Epithelial cell of proximal tubule (primary cell): ENCODE measurements around the gene SECTM1. TPM values are rescaled to one million over a fixed set of nuclear protein-coding genes. Genes with fewer than 3 reads are reported as not detected.
A peak's percentile ranks its signal among the peaks of the same experiment; 100 is the strongest.

Source experiments
- DNase-seq: peaks from one replicate; pipeline ENCODE4 v3.0.0-alpha.2; 2011; ENCODE audit warnings: low read depth
- H3K4me3 ChIP-seq: 2 replicates; pipeline ENCODE4 v1.5.1; 2011; ENCODE audit warnings: low read depth, mild to moderate bottlenecking, low read length
- total RNA-seq: library from RNA; depleted of rRNA; stranded (reverse); fragments of >200 nt; gene quantifications from 2 replicates; pipeline ENCODE4 v1.2.3, GENCODE V29; 2015
- TF ChIP-seq, protein P1 (sequence below): conservative IDR thresholded peaks from 2 replicates; pipeline ENCODE4 v1.5.1; 2012; ENCODE audit warnings: low read depth, mild to moderate bottlenecking, low read length

Gene SECTM1
- total RNA-seq, 1 donor from 2014 or later: 0.75 TPM

DNA sequence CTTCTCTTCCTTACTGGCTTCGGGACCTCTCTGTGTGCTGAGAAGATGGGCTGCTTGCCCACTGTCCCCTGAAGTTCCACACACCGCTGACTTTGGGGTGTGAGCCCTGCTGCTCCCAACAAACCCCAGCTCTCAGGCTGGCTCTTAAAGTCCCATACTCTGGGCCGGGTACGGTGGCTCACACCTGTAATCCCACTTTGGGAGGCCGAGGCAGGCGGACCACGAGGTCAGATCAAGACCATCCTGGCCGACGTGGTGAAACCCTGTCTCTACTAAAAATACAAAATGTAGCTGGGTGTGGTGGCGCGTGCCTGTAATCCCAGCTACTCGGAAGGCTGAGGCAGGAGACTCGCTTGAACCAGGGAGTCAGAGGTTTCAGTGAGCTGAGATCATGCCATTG, 33.3 kb downstream of the SECTM1 start:
- no peak overlapping the region for H3K4me3 ChIP-seq
- TF ChIP-seq, protein P1, sequence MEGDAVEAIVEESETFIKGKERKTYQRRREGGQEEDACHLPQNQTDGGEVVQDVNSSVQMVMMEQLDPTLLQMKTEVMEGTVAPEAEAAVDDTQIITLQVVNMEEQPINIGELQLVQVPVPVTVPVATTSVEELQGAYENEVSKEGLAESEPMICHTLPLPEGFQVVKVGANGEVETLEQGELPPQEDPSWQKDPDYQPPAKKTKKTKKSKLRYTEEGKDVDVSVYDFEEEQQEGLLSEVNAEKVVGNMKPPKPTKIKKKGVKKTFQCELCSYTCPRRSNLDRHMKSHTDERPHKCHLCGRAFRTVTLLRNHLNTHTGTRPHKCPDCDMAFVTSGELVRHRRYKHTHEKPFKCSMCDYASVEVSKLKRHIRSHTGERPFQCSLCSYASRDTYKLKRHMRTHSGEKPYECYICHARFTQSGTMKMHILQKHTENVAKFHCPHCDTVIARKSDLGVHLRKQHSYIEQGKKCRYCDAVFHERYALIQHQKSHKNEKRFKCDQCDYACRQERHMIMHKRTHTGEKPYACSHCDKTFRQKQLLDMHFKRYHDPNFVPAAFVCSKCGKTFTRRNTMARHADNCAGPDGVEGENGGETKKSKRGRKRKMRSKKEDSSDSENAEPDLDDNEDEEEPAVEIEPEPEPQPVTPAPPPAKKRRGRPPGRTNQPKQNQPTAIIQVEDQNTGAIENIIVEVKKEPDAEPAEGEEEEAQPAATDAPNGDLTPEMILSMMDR: no peak
- DNase-seq: no peak

DNA sequence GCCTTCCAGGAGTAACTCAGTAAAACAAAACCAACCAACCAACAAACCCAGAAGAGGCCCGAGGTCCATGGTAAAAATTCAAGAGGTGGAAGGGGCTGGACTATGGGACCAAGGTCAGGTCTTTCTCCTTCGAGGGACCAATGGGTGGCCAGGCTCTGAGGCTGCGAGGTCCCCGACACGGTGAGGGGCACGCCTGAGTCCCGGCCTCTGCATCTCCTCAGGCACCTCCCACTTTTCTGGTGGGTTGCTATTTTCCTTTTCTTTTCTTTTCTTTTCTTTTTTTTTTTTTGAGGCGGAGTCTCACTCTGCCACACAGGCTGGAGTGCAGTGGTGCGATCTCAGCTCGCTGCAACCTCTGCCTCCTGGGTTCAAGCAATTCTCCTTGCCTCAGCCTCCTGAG, 34.1 kb downstream of the SECTM1 start:
- TF ChIP-seq, protein P1: no peak
- DNase-seq: no peak
- no peak overlapping the region for H3K4me3 ChIP-seq

- peak overlapping the region; percentile 50 for H3K4me3 ChIP-seq
- TF ChIP-seq, protein P1: no peak
- DNase-seq: no peak
These were observed 34.8 kb downstream of the SECTM1 start for GRCh38 chr17:82298538-82299421.

- H3K4me3 ChIP-seq: peak overlapping the region; percentile 50
- TF ChIP-seq, protein P1: peak; percentile 12
- peak; percentile 91 for DNase-seq
These were observed 35.6 kb downstream of the SECTM1 start for GRCh38 chr17:82297714-82298537.

DNA sequence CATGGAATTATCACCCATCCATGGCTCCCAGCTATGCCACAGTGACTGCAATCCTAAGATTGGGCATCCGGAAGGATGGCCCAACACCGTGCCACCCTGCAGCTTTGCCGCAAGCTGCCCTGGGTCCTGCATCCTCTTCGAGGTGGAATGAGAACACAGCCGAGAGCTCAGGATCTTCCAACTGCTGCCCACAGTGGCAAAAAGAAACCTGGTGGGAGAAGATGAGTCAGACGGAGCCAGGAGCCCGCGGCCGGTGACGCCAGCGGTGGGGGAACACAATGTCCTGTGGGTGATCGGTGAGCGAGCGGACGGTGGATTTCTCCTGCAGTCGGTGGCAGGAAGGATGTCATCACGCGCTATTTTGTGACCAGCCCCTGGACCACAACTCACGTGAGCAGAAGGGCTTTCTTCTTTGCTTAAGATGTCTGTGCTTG, 36.3 kb downstream of the SECTM1 start:
- TF ChIP-seq, protein P1: no peak
- peak overlapping the region; percentile 50 for H3K4me3 ChIP-seq
- DNase-seq: peak; percentile 88

DNA sequence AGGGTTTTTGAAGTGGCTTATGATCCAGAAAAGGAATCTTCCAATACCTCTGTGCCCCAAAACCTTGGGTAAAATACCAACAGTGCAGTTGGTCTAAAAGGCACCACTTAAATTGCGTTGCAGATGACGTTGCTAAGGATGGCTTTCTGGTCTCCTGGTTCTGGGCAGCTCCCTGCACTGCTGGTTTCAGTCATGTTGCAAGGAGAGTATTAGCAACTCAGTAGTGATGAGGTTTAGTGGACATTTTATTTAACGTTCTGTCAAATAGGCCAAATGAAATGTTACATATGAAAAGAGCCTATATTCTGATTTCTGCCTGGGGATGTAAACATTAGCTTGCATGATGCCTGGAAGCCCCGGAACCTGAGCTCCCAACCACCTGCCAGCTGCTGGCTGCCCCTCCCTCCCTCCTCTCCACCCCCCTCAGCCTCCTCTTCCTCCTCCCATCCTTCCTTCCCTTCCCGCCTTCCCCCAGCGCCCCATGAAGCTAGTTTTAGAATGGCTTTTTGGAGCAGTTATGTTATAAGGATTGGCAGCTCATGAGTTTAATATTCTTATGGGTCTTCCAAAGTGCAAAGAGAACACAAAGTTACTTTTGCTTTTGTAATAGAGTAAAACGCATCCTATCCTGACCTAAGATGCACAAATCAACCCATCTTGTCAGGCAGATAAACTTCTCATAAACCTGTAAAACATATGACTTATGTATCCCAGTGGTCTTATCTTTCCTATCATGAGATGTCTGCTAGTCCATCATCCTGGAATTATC, 36.9 kb downstream of the SECTM1 start:
- H3K4me3 ChIP-seq: peak overlapping the region; percentile 50

More for the DNA sequence above, 36.9 kb downstream of the SECTM1 start:
- TF ChIP-seq, protein P1: no peak
- no peak for DNase-seq
